Prostate gland (tissue), 2 donors: ENCODE results near the gene NSRP1. TPM values are rescaled to one million over a fixed set of nuclear protein-coding genes. Genes with fewer than 3 reads are reported as not detected.

Source experiments
- DNase-seq: peaks from one replicate; pipeline ENCODE4 v3.0.0-alpha.2; 2019; ENCODE audit warnings: low spot score
- H3K27ac ChIP-seq, 2 donors: fragments of 200-600 bp; sonication (generic); 2 replicates each; pipeline ENCODE4 v1.5.1; 2017 to 2019
- H3K27me3 ChIP-seq: fragments of 200-600 bp; sonication (generic); replicated peaks from 2 replicates; pipeline ENCODE4 v1.5.1; 2019; ENCODE audit not compliant: insufficient read depth
- H3K36me3 ChIP-seq, 2 donors: fragments of 200-600 bp; sonication (generic); 1 replicate in 1 of 2; 2 replicates in 1 of 2; pipeline versions ENCODE4 v1.5.1 to v1.8.1; 2017 to 2019
- H3K4me1 ChIP-seq: fragments of 200-600 bp; sonication (generic); replicated peaks from 2 replicates; pipeline ENCODE4 v1.5.1; 2019
- H3K4me3 ChIP-seq, 2 donors: fragments of 200-600 bp; sonication (generic); 2 replicates each; pipeline ENCODE4 v1.5.1; 2017 to 2019
- H3K9me3 ChIP-seq: fragments of 200-600 bp; sonication (generic); 2 replicates; pipeline ENCODE4 v1.5.1; 2017
- POLR2A ChIP-seq: fragments of 450-650 bp; IDR thresholded peaks from one replicate; pipeline ENCODE4 v1.6.1; 2016; ENCODE audit warnings: antibody characterized with exemption, mild to moderate bottlenecking
- POLR2AphosphoS5 ChIP-seq: sonication (generic); formaldehyde crosslinking; IDR thresholded peaks from one replicate; pipeline ENCODE4 v1.6.1; 2017; ENCODE audit warnings: antibody characterized with exemption
- WGBS: methylation state at CpG from one replicate; pipeline ENCODE4 v1.1.5; 2018; 5-methylcytosine and 5-hydroxymethylcytosine counted together
- intact Hi-C: fragments of 100-400 bp; cut with DNase I; formaldehyde crosslinking; loops from one replicate; pipeline ENCODE4 v1.14.2; 2022
- total RNA-seq, 2 donors: library from RNA; depleted of rRNA; stranded (reverse); fragments of >200 nt; gene quantifications; one replicate each; pipeline ENCODE4 v1.1.0, GENCODE V29; 2016
- TF ChIP-seq, protein P1 (sequence below), 4 experiments: fragments of 200-600 bp in 2 of 4; fragments of 450-650 bp in 2 of 4; sonication (generic) in 2 of 4; IDR thresholded peaks; 1 replicate in 3 of 4; 2 replicates in 1 of 4; pipeline ENCODE4 v1.5.1; 2016 to 2019; ENCODE audit warnings: antibody characterized with exemption in 4 of 4, mild to moderate bottlenecking in 2 of 4, moderate library complexity in 2 of 4

Gene NSRP1
- total RNA-seq, 2 donors from 2014 or later: 21.1 TPM

- Histone ChIP-seq H3K27ac (no peak overlapping the region), H3K36me3 (no peaks in the 10 kb centered on the region), H3K4me3 (no peak overlapping the region), H3K9me3 (no peaks in the 10 kb centered on the region), H3K4me1 (no peaks in the 10 kb centered on the region), H3K27me3 (no peaks in the 10 kb centered on the region)
- intact Hi-C loops: no loop called here
- WGBS: 100% methylated on average over 1 of the region's 1 CpG
- TF ChIP-seq, protein P1, sequence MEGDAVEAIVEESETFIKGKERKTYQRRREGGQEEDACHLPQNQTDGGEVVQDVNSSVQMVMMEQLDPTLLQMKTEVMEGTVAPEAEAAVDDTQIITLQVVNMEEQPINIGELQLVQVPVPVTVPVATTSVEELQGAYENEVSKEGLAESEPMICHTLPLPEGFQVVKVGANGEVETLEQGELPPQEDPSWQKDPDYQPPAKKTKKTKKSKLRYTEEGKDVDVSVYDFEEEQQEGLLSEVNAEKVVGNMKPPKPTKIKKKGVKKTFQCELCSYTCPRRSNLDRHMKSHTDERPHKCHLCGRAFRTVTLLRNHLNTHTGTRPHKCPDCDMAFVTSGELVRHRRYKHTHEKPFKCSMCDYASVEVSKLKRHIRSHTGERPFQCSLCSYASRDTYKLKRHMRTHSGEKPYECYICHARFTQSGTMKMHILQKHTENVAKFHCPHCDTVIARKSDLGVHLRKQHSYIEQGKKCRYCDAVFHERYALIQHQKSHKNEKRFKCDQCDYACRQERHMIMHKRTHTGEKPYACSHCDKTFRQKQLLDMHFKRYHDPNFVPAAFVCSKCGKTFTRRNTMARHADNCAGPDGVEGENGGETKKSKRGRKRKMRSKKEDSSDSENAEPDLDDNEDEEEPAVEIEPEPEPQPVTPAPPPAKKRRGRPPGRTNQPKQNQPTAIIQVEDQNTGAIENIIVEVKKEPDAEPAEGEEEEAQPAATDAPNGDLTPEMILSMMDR (IDR thresholded peaks at IDR 0.05): no peak
- TF ChIP-seq POLR2AphosphoS5: no peak
- TF ChIP-seq POLR2A: no peak
- no peak for DNase-seq
Measured at GRCh38 chr17:30186761-30187160, 70.1 kb downstream of the NSRP1 start.

DNA sequence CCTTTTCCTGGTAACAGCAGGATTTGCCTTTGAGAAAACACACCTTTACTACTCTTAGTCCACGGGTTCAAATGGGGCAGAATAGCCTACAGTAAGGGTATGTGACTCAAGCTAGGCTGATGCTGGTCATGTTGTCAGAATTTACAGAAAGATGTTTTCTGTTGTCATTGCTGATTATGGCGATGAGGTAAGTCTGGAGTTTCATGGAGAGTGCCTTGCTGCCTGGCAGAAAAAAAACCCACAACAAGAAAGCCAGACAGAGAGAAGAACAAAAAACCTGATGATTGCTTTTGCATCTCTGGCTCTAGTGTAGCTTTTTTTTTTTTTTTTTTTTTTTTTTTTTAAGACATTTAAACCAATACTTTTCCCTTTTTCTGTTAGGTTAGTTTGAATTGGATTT, 71.0 kb downstream of the NSRP1 start:
- H3K36me3 ChIP-seq: no peaks in the 10 kb centered on the region

DNA sequence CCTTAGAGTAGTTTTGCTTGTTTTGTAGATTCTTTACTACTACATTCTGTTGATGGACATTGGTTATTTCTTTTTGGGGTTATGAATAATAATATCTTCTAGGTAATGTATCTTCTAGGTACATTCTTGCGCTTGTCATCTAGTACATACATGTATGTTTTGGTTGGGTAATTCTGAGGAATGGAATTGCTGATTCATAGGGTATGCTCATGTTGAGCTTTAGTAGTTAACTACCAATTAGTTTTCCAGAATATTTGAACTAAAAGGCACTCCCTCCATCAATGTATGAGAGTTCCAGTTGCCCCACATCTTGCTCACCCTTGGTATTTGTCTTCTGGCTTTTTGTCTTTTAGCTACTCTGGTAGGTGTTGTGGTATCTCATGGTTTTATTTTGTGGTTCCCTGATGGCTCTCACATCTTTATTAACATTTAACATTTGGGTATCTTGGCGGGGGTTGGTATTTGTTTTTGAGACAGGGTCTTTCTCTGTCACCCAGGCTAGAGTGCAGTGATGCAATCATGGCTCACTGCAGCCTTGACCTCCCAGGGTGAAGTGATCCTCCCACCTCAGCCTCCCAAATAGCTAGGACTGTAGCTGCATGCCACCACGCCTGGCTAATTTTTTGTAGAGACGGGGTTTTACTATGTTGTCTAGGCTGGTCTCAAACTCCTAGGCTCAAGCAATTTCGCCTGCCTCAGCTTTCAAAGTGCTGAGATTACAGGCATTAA, 71.8 kb downstream of the NSRP1 start:
- no peaks in the 10 kb centered on the region for H3K36me3 ChIP-seq
- whole genome bisulfite sequencing: 97% methylated on average over 5 of the region's 5 CpGs
- intact Hi-C loops: no loop called here
- TF ChIP-seq POLR2AphosphoS5 (no peak), POLR2A (no peak)
- TF ChIP-seq, protein P1 (IDR thresholded peaks at IDR 0.05): no peak
- H3K27me3 ChIP-seq: no peaks in the 10 kb centered on the region
- no peaks in the 10 kb centered on the region for H3K4me1 ChIP-seq
- no peaks in the 10 kb centered on the region for H3K9me3 ChIP-seq
- H3K4me3 ChIP-seq: no peak overlapping the region
- H3K27ac ChIP-seq: no peak overlapping the region
- no peak for DNase-seq

More for the DNA sequence above, 71.0 kb downstream of the NSRP1 start:
- intact Hi-C loops: no loop called here
- no peak overlapping the region for H3K27ac ChIP-seq
- no peak for DNase-seq
- H3K27me3 ChIP-seq: no peaks in the 10 kb centered on the region
- TF ChIP-seq, protein P1 (IDR thresholded peaks at IDR 0.05): no peak
- TF ChIP-seq POLR2A: no peak
- no peak for TF ChIP-seq POLR2AphosphoS5
- no peaks in the 10 kb centered on the region for H3K9me3 ChIP-seq
- no peaks in the 10 kb centered on the region for H3K4me1 ChIP-seq
- 77% methylated on average over 2 of the region's 2 CpGs for WGBS
- H3K4me3 ChIP-seq: no peak overlapping the region

DNA sequence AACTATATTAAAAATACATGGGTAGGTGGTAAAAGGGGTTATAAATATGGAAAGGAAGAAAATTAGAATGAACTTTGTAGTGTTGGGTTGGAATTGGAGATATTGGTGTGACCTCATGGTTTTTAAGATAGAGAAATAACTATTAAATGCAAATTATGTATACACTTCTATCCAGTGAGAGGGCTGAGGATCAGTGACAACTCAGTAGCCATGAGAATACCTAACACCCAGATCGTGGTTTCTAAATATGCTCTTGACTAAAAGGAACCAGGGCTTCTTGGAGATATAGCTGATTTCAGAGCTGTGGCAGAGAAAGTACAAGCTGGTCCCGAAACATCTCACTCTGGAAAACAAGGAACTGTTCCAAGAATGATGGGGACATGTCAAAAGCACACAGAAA, 74.5 kb downstream of the NSRP1 start:
- WGBS: 63% methylated on average over 2 of the region's 2 CpGs
- Histone ChIP-seq H3K4me1 (no peaks in the 10 kb centered on the region), H3K27ac (no peak overlapping the region), H3K9me3 (no peaks in the 10 kb centered on the region), H3K4me3 (no peak overlapping the region), H3K27me3 (no peaks in the 10 kb centered on the region), H3K36me3 (no peaks in the 10 kb centered on the region)
- intact Hi-C loops: no loop called here
- TF ChIP-seq, protein P1 (IDR thresholded peaks at IDR 0.05): no peak
- TF ChIP-seq POLR2AphosphoS5 (no peak), POLR2A (no peak)
- DNase-seq: no peak

DNA sequence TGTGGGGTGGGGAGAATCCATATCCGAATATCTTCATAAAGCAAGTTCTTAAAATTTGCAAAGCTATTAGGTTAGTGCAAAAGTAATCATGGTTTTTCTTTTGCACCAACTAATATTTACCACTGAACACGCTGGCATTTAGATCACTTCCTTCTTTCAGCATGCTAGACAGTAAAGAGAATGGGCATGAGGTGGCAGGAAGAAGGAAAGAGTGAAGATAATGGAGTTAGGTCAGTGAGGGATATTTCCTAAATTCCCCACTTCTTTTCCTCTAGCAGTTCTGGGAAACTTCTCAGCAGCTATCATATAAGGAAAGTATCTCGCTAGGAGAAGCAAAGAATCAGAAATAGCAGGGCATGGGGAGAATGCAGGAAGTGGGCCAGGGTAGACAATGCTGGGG, 79.9 kb downstream of the NSRP1 start:
- intact Hi-C loops: no loop called here
- no peaks in the 10 kb centered on the region for H3K36me3 ChIP-seq
- DNase-seq: no peak
- H3K27me3 ChIP-seq: no peaks in the 10 kb centered on the region
- no peak overlapping the region for H3K4me3 ChIP-seq
- TF ChIP-seq, protein P1 (IDR thresholded peaks at IDR 0.05): no peak
- TF ChIP-seq POLR2AphosphoS5 (no peak), POLR2A (no peak)
- no peaks in the 10 kb centered on the region for H3K4me1 ChIP-seq
- H3K9me3 ChIP-seq: no peaks in the 10 kb centered on the region
- WGBS: 77% methylated on average over 3 of the region's 3 CpGs
- no peak overlapping the region for H3K27ac ChIP-seq
